ENCODE measurements around the gene HTRA3. TPM values are rescaled to one million over a fixed set of nuclear protein-coding genes. Genes with fewer than 3 reads are reported as not detected.
A peak's percentile ranks its signal among the peaks of the same experiment; 100 is the strongest.

The HTRA3 gene
- total RNA-seq, 1 donor from 2014 or later, result 1.6 TPM

DNA sequence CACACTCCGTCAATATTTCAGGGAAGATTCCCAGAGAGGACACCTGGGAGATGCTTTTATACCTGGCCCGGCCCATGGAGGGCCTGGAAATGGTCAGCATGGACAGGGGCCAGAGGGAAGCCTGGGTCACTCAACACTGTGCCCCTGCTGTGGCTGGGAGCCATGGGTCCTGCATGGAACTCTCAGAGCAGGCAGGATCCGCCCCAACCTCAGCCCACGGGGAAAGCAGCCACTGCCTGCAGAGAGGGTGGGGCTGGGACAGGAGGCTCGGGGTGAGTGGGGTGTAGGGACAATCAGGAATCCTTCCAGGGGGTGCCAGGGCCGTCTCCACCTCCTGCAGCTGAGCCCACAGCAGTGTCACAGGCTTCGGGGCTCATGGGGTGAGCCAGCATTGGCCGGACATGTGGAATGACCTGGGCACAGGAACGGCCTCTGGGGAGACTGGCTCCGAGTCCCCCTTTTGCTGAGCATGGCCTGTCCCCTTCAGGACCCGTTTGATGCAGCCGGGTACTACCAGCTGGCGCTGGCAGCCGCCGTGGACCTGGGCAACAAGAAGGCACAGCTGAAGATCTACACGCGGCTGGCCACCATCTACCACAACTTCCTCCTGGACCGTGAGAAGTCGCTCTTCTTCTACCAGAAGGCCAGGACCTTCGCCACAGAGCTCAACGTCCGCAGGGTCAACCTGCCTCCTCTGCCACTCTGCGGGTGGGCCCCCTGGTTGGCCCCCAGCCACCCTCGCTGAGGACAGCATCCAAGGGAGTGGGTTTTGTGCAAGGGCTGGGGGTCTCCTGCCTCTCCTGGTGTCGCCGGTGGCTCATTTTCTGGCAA, 29.1 kb upstream of the HTRA3 start:
- no peaks in the 10 kb centered on the region for H3K36me3 ChIP-seq
- peaks cover 9% of the 10 kb centered on the region for H3K27me3 Mint-ChIP-seq (ENCODE audit: insufficient read depth, low read depth)
- DNase-seq (ENCODE audit: low spot score), result no peak
- no peaks in the 10 kb centered on the region for H3K27me3 ChIP-seq
- no peaks in the 10 kb centered on the region for H3F3A ChIP-seq (ENCODE audit: low read depth)
- no peak overlapping the region for H3K4me3 Mint-ChIP-seq
- H3K4me3 ChIP-seq, result no peak overlapping the region
- H3K4me2 ChIP-seq, result no peak overlapping the region
- no peak overlapping the region for H3K27ac Mint-ChIP-seq
- peaks cover 10% of the 10 kb centered on the region for H3K4me1 Mint-ChIP-seq
- no peaks in the 10 kb centered on the region for H3K9me3 Mint-ChIP-seq
- H3K79me2 ChIP-seq (ENCODE audit: low read depth), result no peaks in the 10 kb centered on the region
- H3K9me3 ChIP-seq (ENCODE audit: low read depth), result no peaks in the 10 kb centered on the region
- no peaks in the 10 kb centered on the region for H3K36me3 Mint-ChIP-seq
- no peak overlapping the region for H2AFZ ChIP-seq (replicated peaks)
- no peak overlapping the region for H3K9ac ChIP-seq
- H4K20me1 ChIP-seq (ENCODE audit: low read depth), result no peaks in the 10 kb centered on the region
- no peak overlapping the region for H3K27ac ChIP-seq
- H3K4me1 ChIP-seq, result no peaks in the 10 kb centered on the region
- TF ChIP-seq, protein P1, sequence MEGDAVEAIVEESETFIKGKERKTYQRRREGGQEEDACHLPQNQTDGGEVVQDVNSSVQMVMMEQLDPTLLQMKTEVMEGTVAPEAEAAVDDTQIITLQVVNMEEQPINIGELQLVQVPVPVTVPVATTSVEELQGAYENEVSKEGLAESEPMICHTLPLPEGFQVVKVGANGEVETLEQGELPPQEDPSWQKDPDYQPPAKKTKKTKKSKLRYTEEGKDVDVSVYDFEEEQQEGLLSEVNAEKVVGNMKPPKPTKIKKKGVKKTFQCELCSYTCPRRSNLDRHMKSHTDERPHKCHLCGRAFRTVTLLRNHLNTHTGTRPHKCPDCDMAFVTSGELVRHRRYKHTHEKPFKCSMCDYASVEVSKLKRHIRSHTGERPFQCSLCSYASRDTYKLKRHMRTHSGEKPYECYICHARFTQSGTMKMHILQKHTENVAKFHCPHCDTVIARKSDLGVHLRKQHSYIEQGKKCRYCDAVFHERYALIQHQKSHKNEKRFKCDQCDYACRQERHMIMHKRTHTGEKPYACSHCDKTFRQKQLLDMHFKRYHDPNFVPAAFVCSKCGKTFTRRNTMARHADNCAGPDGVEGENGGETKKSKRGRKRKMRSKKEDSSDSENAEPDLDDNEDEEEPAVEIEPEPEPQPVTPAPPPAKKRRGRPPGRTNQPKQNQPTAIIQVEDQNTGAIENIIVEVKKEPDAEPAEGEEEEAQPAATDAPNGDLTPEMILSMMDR (IDR thresholded peaks at IDR 0.05), result no peak
- TF ChIP-seq EZH2 (IDR thresholded peaks at IDR 0.05) (no peak), EZH2phosphoT487 (IDR thresholded peaks at IDR 0.05) (no peak)

DNA sequence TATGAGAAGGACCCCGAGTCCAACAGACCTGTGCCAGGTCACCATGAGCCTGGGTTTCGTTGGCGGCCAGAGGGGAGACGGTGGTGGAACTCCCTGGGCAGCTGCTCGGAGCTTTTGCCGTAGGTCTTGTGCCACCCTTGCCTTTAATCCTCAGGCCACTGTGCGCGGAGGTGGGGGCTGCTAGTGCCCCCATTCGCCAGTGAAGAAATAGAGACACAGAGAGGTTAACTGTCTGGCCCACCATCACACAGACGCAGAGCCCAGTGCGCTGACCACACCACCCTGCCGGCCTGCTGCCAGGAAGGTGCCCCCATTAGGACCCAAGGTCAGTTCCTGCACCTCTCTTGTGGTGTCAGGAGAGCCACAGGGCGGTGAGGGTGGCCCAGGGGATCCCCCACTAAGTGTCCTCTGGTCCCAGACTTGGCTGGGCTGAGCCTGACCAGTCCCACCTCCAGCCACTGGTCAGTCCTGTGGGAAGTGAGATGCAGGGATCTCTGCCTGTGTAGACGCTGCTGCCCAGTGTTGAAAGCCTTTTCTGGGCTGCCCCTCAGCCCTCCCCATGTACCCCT, 28.3 kb upstream of the HTRA3 start:
- Histone ChIP-seq H3K4me1 (no peaks in the 10 kb centered on the region), H3F3A (ENCODE audit: low read depth) (no peaks in the 10 kb centered on the region), H3K4me3 (no peak overlapping the region), H3K79me2 (ENCODE audit: low read depth) (no peaks in the 10 kb centered on the region), H3K27ac (no peak overlapping the region), H2AFZ (replicated peaks) (no peak overlapping the region), H3K4me2 (no peak overlapping the region), H3K36me3 (no peaks in the 10 kb centered on the region), H3K9ac (no peak overlapping the region), H3K27me3 (no peaks in the 10 kb centered on the region), H3K9me3 (ENCODE audit: low read depth) (no peaks in the 10 kb centered on the region), H4K20me1 (ENCODE audit: low read depth) (no peaks in the 10 kb centered on the region)
- no peak overlapping the region for H3K27ac Mint-ChIP-seq
- H3K4me1 Mint-ChIP-seq, result peaks cover 14% of the 10 kb centered on the region
- DNase-seq (ENCODE audit: low spot score), result no peak
- no peak overlapping the region for H3K4me3 Mint-ChIP-seq
- H3K9me3 Mint-ChIP-seq, result no peaks in the 10 kb centered on the region
- peaks cover 9% of the 10 kb centered on the region for H3K27me3 Mint-ChIP-seq (ENCODE audit: insufficient read depth, low read depth)
- TF ChIP-seq EZH2phosphoT487 (IDR thresholded peaks at IDR 0.05) (no peak), EZH2 (IDR thresholded peaks at IDR 0.05) (no peak)
- TF ChIP-seq, protein P1 (IDR thresholded peaks at IDR 0.05), result no peak
- H3K36me3 Mint-ChIP-seq, result no peaks in the 10 kb centered on the region

DNA sequence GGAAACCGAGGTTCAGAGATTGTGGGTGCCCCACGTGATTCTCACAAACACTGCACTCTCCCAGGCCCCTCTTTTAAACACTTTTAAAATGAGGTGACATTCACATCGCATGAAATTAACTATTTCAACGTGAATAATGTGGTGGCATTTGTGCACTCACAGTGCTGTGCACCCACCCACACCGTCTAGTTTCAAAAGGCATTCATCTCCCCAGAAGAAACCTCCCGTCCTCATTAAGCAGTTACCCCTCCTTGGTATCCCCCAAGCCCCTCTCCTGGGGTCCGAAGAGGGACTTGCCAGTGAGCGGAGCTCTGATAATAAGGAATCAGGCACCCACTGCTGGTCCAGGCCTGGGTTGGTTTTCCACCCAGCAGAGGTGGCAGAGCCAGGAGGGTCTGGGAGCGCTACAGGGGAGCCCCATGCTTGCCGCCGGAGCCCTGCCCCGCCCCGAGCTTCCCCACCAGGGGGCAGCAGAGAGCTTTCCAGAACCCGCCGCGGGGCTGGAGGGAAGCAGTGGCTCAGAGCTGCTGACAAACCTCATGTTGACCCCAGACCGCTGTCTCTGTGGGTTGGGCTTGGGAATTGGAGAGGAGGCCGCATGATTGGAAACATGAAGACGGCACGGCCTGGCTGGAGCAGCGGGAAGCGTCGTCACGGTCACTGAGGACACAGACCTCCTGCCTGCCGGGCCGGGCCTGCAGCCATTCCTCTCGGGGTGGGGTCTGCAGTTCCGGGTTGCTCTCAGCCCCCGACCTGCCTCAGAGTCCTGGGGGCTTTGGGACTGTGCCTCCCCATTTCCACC, 27.5 kb upstream of the HTRA3 start:
- Mint-ChIP-seq H3K27me3 (ENCODE audit: insufficient read depth, low read depth) (peaks cover 9% of the 10 kb centered on the region), H3K4me1 (peaks cover 14% of the 10 kb centered on the region), H3K27ac (no peak overlapping the region), H3K36me3 (no peaks in the 10 kb centered on the region), H3K9me3 (no peaks in the 10 kb centered on the region), H3K4me3 (no peak overlapping the region)
- H3K4me3 ChIP-seq, result no peak overlapping the region
- H3K9me3 ChIP-seq (ENCODE audit: low read depth), result no peaks in the 10 kb centered on the region
- H3K27ac ChIP-seq, result no peak overlapping the region
- no peaks in the 10 kb centered on the region for H4K20me1 ChIP-seq (ENCODE audit: low read depth)
- no peak overlapping the region for H2AFZ ChIP-seq (replicated peaks)
- H3K4me2 ChIP-seq, result no peak overlapping the region
- H3K27me3 ChIP-seq, result no peaks in the 10 kb centered on the region
- no peaks in the 10 kb centered on the region for H3K79me2 ChIP-seq (ENCODE audit: low read depth)
- no peak overlapping the region for H3K9ac ChIP-seq
- H3K36me3 ChIP-seq, result no peaks in the 10 kb centered on the region
- no peaks in the 10 kb centered on the region for H3K4me1 ChIP-seq
- no peaks in the 10 kb centered on the region for H3F3A ChIP-seq (ENCODE audit: low read depth)
- DNase-seq (ENCODE audit: low spot score), result peak; percentile 93
- TF ChIP-seq EZH2phosphoT487 (IDR thresholded peaks at IDR 0.05), result no peak
- TF ChIP-seq, protein P1 (IDR thresholded peaks at IDR 0.05), result peak; percentile 98

Measured in neural progenitor cell (in vitro differentiated cells).